Esophagus squamous epithelium (tissue), 4 donors: ENCODE measurements around the gene DIDO1.
"Not testable (repeated sequence)": the region's sequence is repeated elsewhere in the genome, so short reads cannot be mapped to it uniquely, and the experiment has no call there.

Source experiments
- CTCF ChIP-seq, 6 experiments: fragments of 450-650 bp in 4 of 6; fragments of 200-600 bp in 2 of 6; sonication (generic) in 2 of 6; IDR thresholded peaks; one replicate each; pipeline ENCODE4 v1.5.1; 2016 to 2019; ENCODE audit warnings: antibody characterized with exemption in 6 of 6, mild to moderate bottlenecking in 4 of 6, moderate library complexity in 4 of 6
- POLR2A ChIP-seq, 4 donors: fragments of 450-650 bp; IDR thresholded peaks; one replicate each; pipeline ENCODE4 v1.6.1; 2017; ENCODE audit warnings: antibody characterized with exemption in 4 of 4, mild to moderate bottlenecking in 4 of 4, moderate library complexity in 3 of 4

DNA sequence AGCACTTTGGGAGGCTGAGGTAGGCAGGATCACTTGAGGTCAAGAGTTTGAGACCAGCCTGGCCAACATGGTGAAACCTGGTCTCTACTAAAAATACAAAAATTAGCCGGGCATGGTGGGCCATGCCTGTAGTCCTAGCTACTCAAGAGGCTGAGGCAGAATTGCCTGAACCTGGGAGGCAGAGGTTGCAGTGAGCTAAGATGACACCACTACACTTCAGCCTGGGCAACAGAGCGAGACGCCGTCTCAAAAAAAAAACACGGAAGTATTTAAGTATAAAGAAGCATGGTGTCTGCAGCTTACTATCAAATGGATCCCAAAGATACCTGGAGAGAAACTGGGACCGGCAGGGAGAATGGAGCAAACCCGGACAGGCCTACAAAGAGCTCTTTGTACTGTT is 77.4 kb downstream of the DIDO1 start:
- TF ChIP-seq CTCF, POLR2A (IDR thresholded peaks at IDR 0.05): not testable (repeated sequence)
